Osteoblast (primary cell): ENCODE data around the gene FNIP1. TPM values are rescaled to one million over a fixed set of nuclear protein-coding genes. Genes with fewer than 3 reads are reported as not detected.
"Not testable (repeated sequence)": the region's sequence is repeated elsewhere in the genome, so short reads cannot be mapped to it uniquely, and the experiment has no call there.

Source experiments
- DNase-seq: peaks from one replicate; pipeline ENCODE4 v3.0.0; 2011; ENCODE audit warnings: low spot score, mixed read lengths; ENCODE audit not compliant: insufficient read length; ENCODE audit errors: missing footprints
- H2AFZ ChIP-seq: 2 replicates; pipeline ENCODE4 v1.6.0; 2011; ENCODE audit warnings: mild to moderate bottlenecking, low read length
- H3K27ac ChIP-seq: 2 replicates; pipeline ENCODE4 v1.5.1; 2011; ENCODE audit warnings: mild to moderate bottlenecking, low read depth, low read length, moderate library complexity
- H3K27me3 ChIP-seq: 2 replicates; pipeline ENCODE4 v1.6.0; 2012; ENCODE audit warnings: mild to moderate bottlenecking, control low read depth, inconsistent platforms, low read length, moderate library complexity; ENCODE audit not compliant: insufficient read depth
- H3K36me3 ChIP-seq: 2 replicates; pipeline ENCODE4 v1.5.1; 2011; ENCODE audit warnings: mild to moderate bottlenecking, low read length, control low read depth, moderate library complexity; ENCODE audit not compliant: insufficient read depth
- H3K4me1 ChIP-seq: 2 replicates; pipeline ENCODE4 v1.5.1; 2011; ENCODE audit warnings: mild to moderate bottlenecking, low read length, control low read depth, moderate library complexity; ENCODE audit not compliant: insufficient read depth
- H3K4me2 ChIP-seq: 2 replicates; pipeline ENCODE4 v1.6.0; 2011; ENCODE audit warnings: mild to moderate bottlenecking, low read length; ENCODE audit not compliant: insufficient read depth
- H3K4me3 ChIP-seq: fragments of 200-600 bp; sonication (generic); 3 replicates; pipeline ENCODE4 v1.5.1; 2012; ENCODE audit warnings: mild to moderate bottlenecking, low read length, inconsistent platforms; ENCODE audit not compliant: insufficient read depth
- H3K79me2 ChIP-seq: 2 replicates; pipeline ENCODE4 v1.6.0; 2012; ENCODE audit warnings: mild to moderate bottlenecking, low read length, control low read depth, inconsistent platforms; ENCODE audit not compliant: insufficient read depth
- H3K9me3 ChIP-seq: 2 replicates; pipeline ENCODE4 v1.5.1; 2011; ENCODE audit warnings: low read depth, low read length, control low read depth
- H4K20me1 ChIP-seq: 2 replicates; pipeline ENCODE4 v1.6.0; 2012; ENCODE audit warnings: mild to moderate bottlenecking, low read length, control low read depth; ENCODE audit not compliant: insufficient read depth
- CTCF ChIP-seq: IDR thresholded peaks from 2 replicates; pipeline ENCODE4 v1.5.1; 2011; ENCODE audit warnings: mild to moderate bottlenecking, low read depth, low read length, moderate library complexity; ENCODE audit errors: extremely low read depth
- total RNA-seq: library from RNA; depleted of rRNA; stranded (reverse); fragments of >200 nt; gene quantifications from 2 replicates; pipeline ENCODE4 v1.2.3, GENCODE V29; 2012

Gene FNIP1
- total RNA-seq, result 108 and 116 TPM in 2 replicates

GRCh38 chr5:131796793-131797693 is at the start of gene FNIP1:
TSS of gene FNIP1 (minus strand) at chr5:131797017. CDS start at chr5:131796921, 96 bp downstream.
- peak; percentile 100 for DNase-seq
- peak within 1 kb of the TSS; percentile 98 for H3K27ac ChIP-seq
- H3K4me3 ChIP-seq, result peak within 1 kb of the TSS; percentile 97
- no peak for TF ChIP-seq CTCF
- no peaks in the 10 kb centered on the region for H3K27me3 ChIP-seq
- peak within 1 kb of the TSS; percentile 99 for H2AFZ ChIP-seq
- H3K4me2 ChIP-seq, result peak within 1 kb of the TSS; percentile 99
- peaks cover 6% of the 10 kb centered on the region for H3K36me3 ChIP-seq
- peaks cover 20% of the 10 kb centered on the region for H3K4me1 ChIP-seq
- H3K79me2 ChIP-seq, result peaks cover 53% of the 10 kb centered on the region
- no peaks in the 10 kb centered on the region for H3K9me3 ChIP-seq
- peaks cover 36% of the 10 kb centered on the region for H4K20me1 ChIP-seq

GRCh38 chr5:131846536-131846935 is 49.7 kb upstream of the FNIP1 start:
- H3K27ac ChIP-seq, result no peak overlapping the region

GRCh38 chr5:131845828-131846227 is 49.0 kb upstream of the FNIP1 start:
- Histone ChIP-seq H3K36me3 (no peaks in the 10 kb centered on the region), H3K9me3 (peaks cover 3% of the 10 kb centered on the region), H3K27me3 (no peaks in the 10 kb centered on the region), H3K79me2 (no peaks in the 10 kb centered on the region), H4K20me1 (no peaks in the 10 kb centered on the region), H3K4me1 (no peaks in the 10 kb centered on the region), H3K4me3 (no peak overlapping the region), H2AFZ (no peak overlapping the region), H3K27ac (no peak overlapping the region), H3K4me2 (no peak overlapping the region)
- DNase-seq, result no peak
- TF ChIP-seq CTCF, result no peak

More at GRCh38 chr5:131846536-131846935, 49.7 kb upstream of the FNIP1 start:
- H4K20me1 ChIP-seq, result no peaks in the 10 kb centered on the region
- no peaks in the 10 kb centered on the region for H3K4me1 ChIP-seq
- no peak for TF ChIP-seq CTCF
- no peak overlapping the region for H3K4me3 ChIP-seq
- no peak for DNase-seq
- H3K4me2 ChIP-seq, result no peak overlapping the region
- H2AFZ ChIP-seq, result no peak overlapping the region
- H3K36me3 ChIP-seq, result no peaks in the 10 kb centered on the region
- no peaks in the 10 kb centered on the region for H3K79me2 ChIP-seq
- H3K9me3 ChIP-seq, result peaks cover 3% of the 10 kb centered on the region
- no peaks in the 10 kb centered on the region for H3K27me3 ChIP-seq

GRCh38 chr5:131842971-131843370 is 46.2 kb upstream of the FNIP1 start:
- H3K27ac ChIP-seq, H3K27me3 ChIP-seq, H4K20me1 ChIP-seq, DNase-seq, H3K79me2 ChIP-seq, H2AFZ ChIP-seq, H3K36me3 ChIP-seq, H3K4me2 ChIP-seq, H3K4me1 ChIP-seq, H3K4me3 ChIP-seq, H3K9me3 ChIP-seq: not testable (repeated sequence)

GRCh38 chr5:131832702-131833101 is 35.9 kb upstream of the FNIP1 start:
- not testable (repeated sequence) for H3K27ac ChIP-seq, H4K20me1 ChIP-seq, H3K79me2 ChIP-seq, H3K4me1 ChIP-seq, DNase-seq, H3K27me3 ChIP-seq, H3K4me3 ChIP-seq, H3K36me3 ChIP-seq, H3K9me3 ChIP-seq, H2AFZ ChIP-seq, H3K4me2 ChIP-seq
